ENCODE measurements around the gene LRRC4B.
"Not testable (repeated sequence)": the region's sequence is repeated elsewhere in the genome, so short reads cannot be mapped to it uniquely, and the experiment has no call there.

LRRC4B gene

GRCh38 chr19:50528052-50528451, 40.2 kb downstream of the LRRC4B start:
- not testable (repeated sequence) for H3K9me3 ChIP-seq (ENCODE audit: control insufficient read depth, low read length); H3K4me3 ChIP-seq (ENCODE audit: low read length); H3K36me3 ChIP-seq (ENCODE audit: control insufficient read depth, insufficient read depth, low read length); H3K4me1 ChIP-seq (ENCODE audit: control insufficient read depth, insufficient read depth, low read length); H3K27me3 ChIP-seq (ENCODE audit: control insufficient read depth, insufficient read depth, low read length); H3K9ac ChIP-seq (ENCODE audit: low read length)

GRCh38 chr19:50522881-50523280, 45.4 kb downstream of the LRRC4B start:
- Histone ChIP-seq H3K4me1 (ENCODE audit: control insufficient read depth, insufficient read depth, low read length) (no peaks in the 10 kb centered on the region), H3K36me3 (ENCODE audit: control insufficient read depth, insufficient read depth, low read length) (no peaks in the 10 kb centered on the region), H3K27me3 (ENCODE audit: control insufficient read depth, insufficient read depth, low read length) (peaks cover 4% of the 10 kb centered on the region)

GRCh38 chr19:50520822-50521465, 47.3 kb downstream of the LRRC4B start:
- Histone ChIP-seq H3K4me1 (ENCODE audit: control insufficient read depth, insufficient read depth, low read length) (no peaks in the 10 kb centered on the region), H3K9ac (ENCODE audit: low read length) (no peak overlapping the region), H3K36me3 (ENCODE audit: control insufficient read depth, insufficient read depth, low read length) (no peaks in the 10 kb centered on the region), H3K9me3 (ENCODE audit: control insufficient read depth, low read length) (no peaks in the 10 kb centered on the region), H3K4me3 (ENCODE audit: low read length) (no peak overlapping the region), H3K27me3 (ENCODE audit: control insufficient read depth, insufficient read depth, low read length) (no peaks in the 10 kb centered on the region)

More at GRCh38 chr19:50522881-50523280, 45.4 kb downstream of the LRRC4B start:
- Histone ChIP-seq H3K9me3 (ENCODE audit: control insufficient read depth, low read length) (no peaks in the 10 kb centered on the region), H3K4me3 (ENCODE audit: low read length) (no peak overlapping the region), H3K9ac (ENCODE audit: low read length) (no peak overlapping the region)

- H3K4me1 ChIP-seq (ENCODE audit: control insufficient read depth, insufficient read depth, low read length), result no peaks in the 10 kb centered on the region
Observed at GRCh38 chr19:50519006-50519575, 49.1 kb downstream of the LRRC4B start.

GRCh38 chr19:50518091-50519005, 49.9 kb downstream of the LRRC4B start:
- H3K9ac ChIP-seq (ENCODE audit: low read length), result no peak overlapping the region
- H3K36me3 ChIP-seq (ENCODE audit: control insufficient read depth, insufficient read depth, low read length), result no peaks in the 10 kb centered on the region
- no peaks in the 10 kb centered on the region for H3K27me3 ChIP-seq (ENCODE audit: control insufficient read depth, insufficient read depth, low read length)
- no peaks in the 10 kb centered on the region for H3K9me3 ChIP-seq (ENCODE audit: control insufficient read depth, low read length)
- H3K4me1 ChIP-seq (ENCODE audit: control insufficient read depth, insufficient read depth, low read length), result no peaks in the 10 kb centered on the region
- H3K4me3 ChIP-seq (ENCODE audit: low read length), result no peak overlapping the region

More at GRCh38 chr19:50519006-50519575, 49.1 kb downstream of the LRRC4B start:
- no peaks in the 10 kb centered on the region for H3K27me3 ChIP-seq (ENCODE audit: control insufficient read depth, insufficient read depth, low read length)
- no peak overlapping the region for H3K9ac ChIP-seq (ENCODE audit: low read length)
- H3K36me3 ChIP-seq (ENCODE audit: control insufficient read depth, insufficient read depth, low read length), result no peaks in the 10 kb centered on the region
- H3K4me3 ChIP-seq (ENCODE audit: low read length), result no peak overlapping the region
- no peaks in the 10 kb centered on the region for H3K9me3 ChIP-seq (ENCODE audit: control insufficient read depth, low read length)

GRCh38 chr19:50517704-50518075, 50.5 kb downstream of the LRRC4B start:
- Histone ChIP-seq H3K36me3 (ENCODE audit: control insufficient read depth, insufficient read depth, low read length) (no peaks in the 10 kb centered on the region), H3K9ac (ENCODE audit: low read length) (no peak overlapping the region), H3K4me1 (ENCODE audit: control insufficient read depth, insufficient read depth, low read length) (no peaks in the 10 kb centered on the region), H3K4me3 (ENCODE audit: low read length) (no peak overlapping the region), H3K27me3 (ENCODE audit: control insufficient read depth, insufficient read depth, low read length) (no peaks in the 10 kb centered on the region), H3K9me3 (ENCODE audit: control insufficient read depth, low read length) (no peaks in the 10 kb centered on the region)

- Histone ChIP-seq H3K9me3 (ENCODE audit: control insufficient read depth, low read length) (no peaks in the 10 kb centered on the region), H3K9ac (ENCODE audit: low read length) (no peak overlapping the region), H3K27me3 (ENCODE audit: control insufficient read depth, insufficient read depth, low read length) (no peaks in the 10 kb centered on the region), H3K4me3 (ENCODE audit: low read length) (no peak overlapping the region), H3K4me1 (ENCODE audit: control insufficient read depth, insufficient read depth, low read length) (no peaks in the 10 kb centered on the region), H3K36me3 (ENCODE audit: control insufficient read depth, insufficient read depth, low read length) (no peaks in the 10 kb centered on the region)
Observed at GRCh38 chr19:50516964-50517703, 51.1 kb downstream of the LRRC4B start.

GRCh38 chr19:50516456-50516855, 51.8 kb downstream of the LRRC4B start:
- Histone ChIP-seq H3K36me3 (ENCODE audit: control insufficient read depth, insufficient read depth, low read length) (no peaks in the 10 kb centered on the region), H3K4me3 (ENCODE audit: low read length) (no peak overlapping the region), H3K9ac (ENCODE audit: low read length) (no peak overlapping the region), H3K27me3 (ENCODE audit: control insufficient read depth, insufficient read depth, low read length) (no peaks in the 10 kb centered on the region), H3K9me3 (ENCODE audit: control insufficient read depth, low read length) (no peaks in the 10 kb centered on the region), H3K4me1 (ENCODE audit: control insufficient read depth, insufficient read depth, low read length) (no peaks in the 10 kb centered on the region)

- Histone ChIP-seq H3K9ac (ENCODE audit: low read length) (no peak overlapping the region), H3K4me3 (ENCODE audit: low read length) (no peak overlapping the region)
Observed at GRCh38 chr19:50515168-50515561, 53.1 kb downstream of the LRRC4B start.

GRCh38 chr19:50514346-50515167, 53.7 kb downstream of the LRRC4B start:
- no peaks in the 10 kb centered on the region for H3K36me3 ChIP-seq (ENCODE audit: control insufficient read depth, insufficient read depth, low read length)
- H3K4me1 ChIP-seq (ENCODE audit: control insufficient read depth, insufficient read depth, low read length), result peaks cover 8% of the 10 kb centered on the region
- H3K9me3 ChIP-seq (ENCODE audit: control insufficient read depth, low read length), result no peaks in the 10 kb centered on the region
- H3K9ac ChIP-seq (ENCODE audit: low read length), result no peak overlapping the region
- no peaks in the 10 kb centered on the region for H3K27me3 ChIP-seq (ENCODE audit: control insufficient read depth, insufficient read depth, low read length)
- no peak overlapping the region for H3K4me3 ChIP-seq (ENCODE audit: low read length)

More at GRCh38 chr19:50515168-50515561, 53.1 kb downstream of the LRRC4B start:
- H3K36me3 ChIP-seq (ENCODE audit: control insufficient read depth, insufficient read depth, low read length), result no peaks in the 10 kb centered on the region
- no peaks in the 10 kb centered on the region for H3K9me3 ChIP-seq (ENCODE audit: control insufficient read depth, low read length)
- no peaks in the 10 kb centered on the region for H3K27me3 ChIP-seq (ENCODE audit: control insufficient read depth, insufficient read depth, low read length)
- H3K4me1 ChIP-seq (ENCODE audit: control insufficient read depth, insufficient read depth, low read length), result peaks cover 6% of the 10 kb centered on the region

- Histone ChIP-seq H3K9ac (ENCODE audit: low read length) (no peak within 1 kb of the TSS), H3K4me1 (ENCODE audit: control insufficient read depth, insufficient read depth, low read length) (peaks cover 8% of the 10 kb centered on the region), H3K4me3 (ENCODE audit: low read length) (no peak within 1 kb of the TSS)
Observed at GRCh38 chr19:50513746-50514345, 54.4 kb downstream of the LRRC4B start, which contains the start of gene ASPDH. ASPDH (minus strand) TSS chr19:50513913; CDS start chr19:50513823, 90 bp downstream.

More at GRCh38 chr19:50513746-50514345, 54.4 kb downstream of the LRRC4B start, which contains the start of gene ASPDH:
- Histone ChIP-seq H3K36me3 (ENCODE audit: control insufficient read depth, insufficient read depth, low read length) (no peaks in the 10 kb centered on the region), H3K9me3 (ENCODE audit: control insufficient read depth, low read length) (no peaks in the 10 kb centered on the region), H3K27me3 (ENCODE audit: control insufficient read depth, insufficient read depth, low read length) (no peaks in the 10 kb centered on the region)
